ENCODE results near the gene SPR. TPM values are rescaled to one million over a fixed set of nuclear protein-coding genes. Genes with fewer than 3 reads are reported as not detected.

The SPR gene
- total and polyA plus RNA-seq, 2 donors (not counting 3 experiments of a cell fraction or from before 2014, with no cell fraction given): 22.0 to 27.6 TPM

GRCh38 chr2:72940786-72941185 lies 53.6 kb downstream of the SPR start:
- ChIA-PET POLR2A (no interaction called here), CTCF (interaction anchor here (0.8 to 1.6 kb wide), 3 partner anchors 23 to 53 kb away, joined by 4 read pairs; partner anchors contain the start of gene SPR)
- no peaks in the 10 kb centered on the region for H4K20me1 ChIP-seq (replicated peaks; ENCODE audit: control insufficient read depth, extremely low read depth, insufficient read depth, low read length)
- no peak overlapping the region for H3K4me2 ChIP-seq (ENCODE audit: insufficient read depth, low read length)
- TF ChIP-seq GATA2 (IDR thresholded peaks at IDR 0.05; ENCODE audit: insufficient read depth, insufficient read length, low read depth, low read length) (no peak), CTCF (IDR thresholded peaks at IDR 0.05; ENCODE audit: extremely low read depth in 1 of 2, insufficient read depth in 1 of 2, low read depth in 1 of 2, low read length in 2 of 2) (no peak), EZH2 (IDR thresholded peaks at IDR 0.05; ENCODE audit: borderline replicate concordance, low read depth, low read length, severe bottlenecking) (no peak), MYC (IDR thresholded peaks at IDR 0.05; ENCODE audit: low read depth, low read length) (no peak), POLR2AphosphoS5 (IDR thresholded peaks at IDR 0.05; ENCODE audit: insufficient read depth, low read depth, low read length) (no peak), JUN (IDR thresholded peaks at IDR 0.05; ENCODE audit: borderline replicate concordance, insufficient read depth, insufficient read length, low read depth) (no peak), POLR2A (IDR thresholded peaks at IDR 0.05; ENCODE audit: low read depth, low read length) (no peak), FOS (IDR thresholded peaks at IDR 0.05; ENCODE audit: borderline replicate concordance, insufficient read depth, low read length) (no peak), MAX (IDR thresholded peaks at IDR 0.05; ENCODE audit: insufficient read depth, insufficient read length) (no peak)
- H3K9me1 ChIP-seq (replicated peaks; ENCODE audit: control insufficient read depth, extremely low read depth, insufficient read depth, low read length): no peaks in the 10 kb centered on the region
- no peaks in the 10 kb centered on the region for H3K4me1 ChIP-seq (ENCODE audit: control insufficient read depth, extremely low read depth, insufficient read depth, low read length)
- FAIRE-seq (no peak), DNase-seq (ENCODE audit: low read depth, low spot score) (no peak)
- no peaks in the 10 kb centered on the region for H3K36me3 ChIP-seq (ENCODE audit: control insufficient read depth in 2 of 2, extremely low read depth in 1 of 2, insufficient read depth in 2 of 2, low read length in 2 of 2)
- H3K79me2 ChIP-seq (ENCODE audit: control insufficient read depth, insufficient read depth, low read length): no peaks in the 10 kb centered on the region
- H3K27me3 ChIP-seq (ENCODE audit: control insufficient read depth in 2 of 2, insufficient read depth in 2 of 2, low read length in 2 of 2): peaks cover 0 to 5% of the 10 kb centered on the region in 2 experiments
- H3K4me3 ChIP-seq (replicated peaks in 1 of 3; ENCODE audit: insufficient read depth in 1 of 3, low read depth in 1 of 3, low read length in 3 of 3): no peak overlapping the region
- no peaks in the 10 kb centered on the region for H3K9me3 ChIP-seq (replicated peaks; ENCODE audit: control insufficient read depth, insufficient read depth, low read length)
- no TSS peak for BruUV-seq (replicated peaks)
- no peak overlapping the region for H2AFZ ChIP-seq (ENCODE audit: low read depth, low read length)
- dilution Hi-C loops (cut with MboI; ENCODE audit: extremely low pct_ligation_motif_present, low sequenced_read_pairs): no loop called here
- no peak overlapping the region for H3K27ac ChIP-seq (ENCODE audit: insufficient read depth, low read depth, low read length)
- intact Hi-C loops (cut with micrococcal nuclease): no loop called here
- H3K9ac ChIP-seq (replicated peaks; ENCODE audit: extremely low read depth, insufficient read depth, low read length): no peak overlapping the region

Other genes with a start within 250 kb of the SPR start
- 23.6 and 34.8 TPM in 2 replicates for gene EXOC6B, start 61.4 kb upstream of the SPR start, total RNA-seq
- 9.0 and 10.8 TPM in 2 replicates for gene EXOC6B, start 61.4 kb upstream of the SPR start, polyA plus RNA-seq
- not detected in 2 replicates for gene EMX1, start 30.1 kb downstream of the SPR start, total RNA-seq
- gene EMX1, start 30.1 kb downstream of the SPR start, polyA plus RNA-seq: not detected in 2 replicates
- 24.6 and 28.6 TPM in 2 replicates for gene SFXN5, start 184.3 kb downstream of the SPR start, total RNA-seq
- 18.7 and 22.8 TPM in 2 replicates for gene SFXN5, start 184.3 kb downstream of the SPR start, polyA plus RNA-seq
- 47.0 and 49.4 TPM in 2 replicates for gene RAB11FIP5, start 225.5 kb downstream of the SPR start, total RNA-seq
- 32.4 and 36.6 TPM in 2 replicates for gene RAB11FIP5, start 225.5 kb downstream of the SPR start, polyA plus RNA-seq